GM13977 (cell line): ENCODE measurements around the gene MPST.

Experiments used
- DNase-seq: peaks from one replicate; pipeline ENCODE4 v3.0.0; 2012; ENCODE audit warnings: low spot score
- in situ Hi-C: fragments of 300-500 bp; cut with MboI; formaldehyde crosslinking; loops from one replicate; pipeline ENCODE4 v1.12.0; 2022; ENCODE audit warnings: low sequenced_read_pairs, low pct_unique_long_range_greater_than_20kb, mixed read lengths, inconsistent platforms; ENCODE audit not compliant: unreplicated experiment
- TF ChIP-seq, protein P1 (sequence below): IDR thresholded peaks from 2 replicates; pipeline ENCODE4 v1.5.1; 2012; ENCODE audit warnings: mild to moderate bottlenecking, control low read depth; ENCODE audit not compliant: insufficient read depth; ENCODE audit errors: extremely low read depth, missing control alignments

The MPST gene

GRCh38 chr22:37011472-37011871, 8.1 kb upstream of the MPST start:
- DNase-seq: no peak
- TF ChIP-seq, protein P1, sequence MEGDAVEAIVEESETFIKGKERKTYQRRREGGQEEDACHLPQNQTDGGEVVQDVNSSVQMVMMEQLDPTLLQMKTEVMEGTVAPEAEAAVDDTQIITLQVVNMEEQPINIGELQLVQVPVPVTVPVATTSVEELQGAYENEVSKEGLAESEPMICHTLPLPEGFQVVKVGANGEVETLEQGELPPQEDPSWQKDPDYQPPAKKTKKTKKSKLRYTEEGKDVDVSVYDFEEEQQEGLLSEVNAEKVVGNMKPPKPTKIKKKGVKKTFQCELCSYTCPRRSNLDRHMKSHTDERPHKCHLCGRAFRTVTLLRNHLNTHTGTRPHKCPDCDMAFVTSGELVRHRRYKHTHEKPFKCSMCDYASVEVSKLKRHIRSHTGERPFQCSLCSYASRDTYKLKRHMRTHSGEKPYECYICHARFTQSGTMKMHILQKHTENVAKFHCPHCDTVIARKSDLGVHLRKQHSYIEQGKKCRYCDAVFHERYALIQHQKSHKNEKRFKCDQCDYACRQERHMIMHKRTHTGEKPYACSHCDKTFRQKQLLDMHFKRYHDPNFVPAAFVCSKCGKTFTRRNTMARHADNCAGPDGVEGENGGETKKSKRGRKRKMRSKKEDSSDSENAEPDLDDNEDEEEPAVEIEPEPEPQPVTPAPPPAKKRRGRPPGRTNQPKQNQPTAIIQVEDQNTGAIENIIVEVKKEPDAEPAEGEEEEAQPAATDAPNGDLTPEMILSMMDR: no peak
- in situ Hi-C loops: no loop called here

DNA sequence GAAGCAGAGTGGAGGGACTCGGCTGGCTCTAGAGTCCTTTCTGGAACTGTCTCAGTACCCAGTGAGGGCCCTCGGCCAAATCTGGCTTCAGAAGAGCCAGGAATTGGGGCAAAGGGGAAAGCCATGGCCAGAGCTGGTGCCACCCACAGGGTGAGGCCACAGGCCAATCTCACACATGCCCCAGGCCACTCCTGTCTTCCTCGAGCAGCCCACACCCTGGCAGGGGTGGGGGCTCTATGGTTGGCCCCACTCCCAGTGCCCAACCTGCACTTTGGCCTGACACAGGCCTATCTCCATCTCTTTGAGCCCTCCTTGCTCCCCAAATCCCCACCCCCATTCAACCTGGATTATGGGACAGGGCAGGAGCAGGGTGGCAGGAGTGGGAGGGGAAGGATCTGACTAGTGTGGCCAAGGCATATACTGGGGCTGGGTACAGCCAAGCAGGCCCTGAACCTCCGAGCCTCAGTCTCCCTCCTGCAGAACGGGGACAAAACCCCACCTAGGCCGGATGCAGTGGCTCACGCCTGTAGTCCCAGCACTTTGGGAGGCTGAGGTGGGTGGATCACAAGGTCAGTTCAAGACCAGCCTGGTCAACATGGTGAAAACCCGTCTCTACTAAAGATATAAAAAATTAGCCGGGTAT, 7.2 kb upstream of the MPST start:
- TF ChIP-seq, protein P1: no peak

GRCh38 chr22:37012956-37013355, 6.6 kb upstream of the MPST start:
- DNase-seq: no peak
- in situ Hi-C loops: no loop called here
- TF ChIP-seq, protein P1: no peak

More for the DNA sequence above, 7.2 kb upstream of the MPST start:
- no peak for DNase-seq
- in situ Hi-C loops: no loop called here

GRCh38 chr22:37014415-37014806, 5.1 kb upstream of the MPST start:
- TF ChIP-seq, protein P1: no peak
- no peak for DNase-seq
- in situ Hi-C loops: no loop called here

DNA sequence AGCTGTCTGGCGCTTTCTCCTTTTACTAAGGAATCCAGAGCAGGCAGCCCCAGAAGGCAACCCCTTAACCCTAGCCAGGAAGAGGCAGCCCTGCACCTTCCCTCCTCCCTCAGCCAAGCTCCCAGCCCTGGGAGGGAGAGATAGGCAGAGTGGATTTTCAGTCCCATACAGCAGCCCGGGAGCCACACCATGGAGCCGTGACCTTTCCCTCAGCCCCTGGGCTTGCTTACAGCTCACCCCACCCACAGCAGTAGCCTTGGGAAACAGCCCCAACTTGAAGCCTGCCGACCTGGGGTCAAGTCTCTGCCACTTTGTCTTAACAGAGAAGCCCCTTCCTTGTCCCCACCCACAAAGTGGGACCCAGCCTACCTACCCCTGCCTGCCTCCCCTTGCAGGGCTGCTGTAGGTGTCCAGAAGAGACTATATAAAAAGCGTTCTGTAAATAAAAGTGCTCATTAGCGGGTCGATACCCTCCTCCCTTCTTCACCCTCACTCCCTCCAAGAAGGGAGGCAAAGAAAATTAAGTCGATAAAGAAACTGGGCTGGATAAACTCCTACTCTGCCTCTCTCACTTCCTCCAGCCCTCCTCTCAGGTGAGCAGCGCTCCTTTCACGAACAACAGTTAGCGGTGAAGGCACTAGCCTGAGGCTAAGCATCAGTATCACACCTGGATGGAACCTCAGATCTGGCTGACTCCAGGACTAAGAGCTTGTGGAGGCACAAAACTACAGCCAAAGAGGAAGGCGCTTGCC, 4.5 kb upstream of the MPST start:
- DNase-seq: no peak
- in situ Hi-C loops: no loop called here
- TF ChIP-seq, protein P1: no peak

DNA sequence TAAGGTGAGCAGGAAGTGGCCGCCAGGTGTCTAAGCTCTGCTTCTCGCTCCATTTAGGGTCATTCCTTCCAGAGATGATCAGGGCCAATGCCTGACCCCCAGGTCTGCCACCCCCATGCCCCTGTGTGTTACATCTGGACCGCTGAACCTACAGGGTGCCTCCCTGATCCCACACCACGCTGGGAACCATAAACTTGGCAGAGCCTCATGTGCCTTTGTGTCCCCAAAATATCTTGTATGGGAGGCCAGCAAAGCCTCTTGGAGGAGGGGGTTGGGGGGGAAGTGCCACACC, 4.0 kb upstream of the MPST start:
- DNase-seq: no peak
- TF ChIP-seq, protein P1: no peak
- in situ Hi-C loops: no loop called here
